ENCODE data around the gene EHD2. TPM values are rescaled to one million over a fixed set of nuclear protein-coding genes. Genes with fewer than 3 reads are reported as not detected.
A peak's percentile ranks its signal among the peaks of the same experiment; 100 is the strongest.

EHD2 gene
- total RNA-seq, 4 donors from 2014 or later: 149 to 383 (median 159) TPM

- Histone ChIP-seq H3K4me3 (no peak overlapping the region), H3K27ac (peak overlapping the region in 2 of 4 donors; percentile 43 to 73), H3K27me3 (no peaks in the 10 kb centered on the region), H3K36me3 (peaks cover 0 to 76% of the 10 kb centered on the region in 2 donors), H3K4me1 (peaks cover 0 to 20% (median 0%) of the 10 kb centered on the region in 3 donors), H3K9me3 (no peaks in the 10 kb centered on the region)
- TF ChIP-seq EP300 (IDR thresholded peaks at IDR 0.05): no peak
- no peak for TF ChIP-seq CTCF (IDR thresholded peaks at IDR 0.05)
- TF ChIP-seq POLR2A (IDR thresholded peaks at IDR 0.05): no peak
- no peak for ATAC-seq
- WGBS, 2 donors (ENCODE audit: low coverage in 1 of 2): 78 to 85% methylated on average over 21 to 22 of the region's 26 CpGs
These were observed 17.5 kb upstream of the EHD2 start for GRCh38 chr19:47695533-47696262.

- H3K4me1 ChIP-seq: peaks cover 0 to 20% (median 0%) of the 10 kb centered on the region in 3 donors
- TF ChIP-seq EP300 (IDR thresholded peaks at IDR 0.05) (no peak), POLR2A (IDR thresholded peaks at IDR 0.05) (no peak), POLR2AphosphoS5 (IDR thresholded peaks at IDR 0.05) (no peak), CTCF (IDR thresholded peaks at IDR 0.05) (no peak)
- 58% methylated on average over 3 of the region's 8 CpGs; no CpG with 5 or more reads in 1 of the 2 donors for WGBS, 2 donors (ENCODE audit: low coverage in 1 of 2)
- no peak overlapping the region for H3K4me3 ChIP-seq
- ATAC-seq: no peak
- H3K27me3 ChIP-seq: no peaks in the 10 kb centered on the region
- H3K9me3 ChIP-seq: no peaks in the 10 kb centered on the region
- H3K36me3 ChIP-seq: peaks cover 0 to 77% of the 10 kb centered on the region in 2 donors
- H3K27ac ChIP-seq: peak overlapping the region in 3 of 4 donors; percentile 24 to 73 (median 43)
These were observed 16.6 kb upstream of the EHD2 start for GRCh38 chr19:47696635-47697034.

DNA sequence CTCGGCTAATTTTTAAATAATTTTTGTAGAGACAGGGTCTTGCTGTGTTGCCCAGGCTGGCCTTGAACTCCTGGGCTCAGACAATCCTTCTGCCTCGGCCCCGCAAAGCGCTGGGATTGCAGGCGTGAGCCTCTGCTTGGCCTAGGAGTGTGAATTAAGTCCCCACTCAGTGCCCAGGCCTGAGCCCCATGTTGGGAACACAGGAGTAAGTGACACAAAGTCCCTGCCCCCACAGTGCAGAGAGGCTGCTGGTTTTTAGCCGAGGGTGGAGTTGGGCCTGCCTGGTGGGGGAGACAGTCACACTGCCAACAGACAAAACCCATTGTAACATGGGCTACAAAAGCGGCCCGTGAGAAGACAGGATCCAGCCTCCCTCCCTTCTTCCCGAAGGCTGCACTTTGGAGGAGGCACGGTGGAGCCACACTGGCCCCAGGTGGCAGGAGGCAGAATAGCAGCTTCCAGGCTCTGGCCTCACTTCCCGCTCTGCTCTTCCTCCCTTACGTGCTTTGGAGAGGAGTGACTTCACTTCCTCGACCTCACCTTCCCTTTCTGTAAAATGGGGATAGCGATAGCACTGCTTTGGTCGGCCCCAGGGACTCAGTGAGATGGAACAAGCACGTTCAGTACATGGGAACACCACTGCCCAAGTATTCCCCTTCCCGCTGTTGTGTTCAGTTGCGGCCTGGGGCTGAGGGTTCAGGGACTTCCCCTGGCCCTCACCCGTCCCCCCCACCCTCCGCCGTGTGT lies 15.2 kb upstream of the EHD2 start:
- WGBS, 2 donors (ENCODE audit: low coverage in 1 of 2): 32 to 50% methylated on average over 2 of the region's 21 CpGs
- peak; percentile 80 for ATAC-seq
- no peaks in the 10 kb centered on the region for H3K27me3 ChIP-seq
- no peaks in the 10 kb centered on the region for H3K9me3 ChIP-seq
- H3K4me3 ChIP-seq: no peak overlapping the region
- TF ChIP-seq EP300 (IDR thresholded peaks at IDR 0.05): no peak
- TF ChIP-seq CTCF (IDR thresholded peaks at IDR 0.05): peak in 3 of 4 experiments; percentile 98 to 99 (median 99)
- TF ChIP-seq POLR2AphosphoS5 (IDR thresholded peaks at IDR 0.05): peak; percentile 39
- TF ChIP-seq POLR2A (IDR thresholded peaks at IDR 0.05): no peak
- peaks cover 0 to 77% of the 10 kb centered on the region in 2 donors for H3K36me3 ChIP-seq
- peak overlapping the region; percentile 36 to 80 (median 68) for H3K27ac ChIP-seq
- peaks cover 0 to 20% (median 0%) of the 10 kb centered on the region in 3 donors for H3K4me1 ChIP-seq

GRCh38 chr19:47698631-47699359 lies 14.4 kb upstream of the EHD2 start:
- Histone ChIP-seq H3K4me3 (no peak overlapping the region), H3K9me3 (no peaks in the 10 kb centered on the region), H3K36me3 (peaks cover 0 to 74% of the 10 kb centered on the region in 2 donors), H3K4me1 (peaks cover 0 to 26% (median 0%) of the 10 kb centered on the region in 3 donors), H3K27me3 (no peaks in the 10 kb centered on the region), H3K27ac (peak overlapping the region in 3 of 4 donors; percentile 62 to 80 (median 73))
- 85% methylated on average over 20 of the region's 46 CpGs; no CpG with 5 or more reads in 1 of the 2 donors for WGBS, 2 donors (ENCODE audit: low coverage in 1 of 2)
- no peak for ATAC-seq
- TF ChIP-seq POLR2A (IDR thresholded peaks at IDR 0.05): no peak
- TF ChIP-seq EP300 (IDR thresholded peaks at IDR 0.05): no peak
- no peak for TF ChIP-seq CTCF (IDR thresholded peaks at IDR 0.05)
- TF ChIP-seq POLR2AphosphoS5 (IDR thresholded peaks at IDR 0.05): no peak

Measured in gastroesophageal sphincter (tissue), 4 donors.